HepG2 (cell line): Measurements from ENCODE around the gene CBLN3. TPM values are rescaled to one million over a fixed set of nuclear protein-coding genes. Genes with fewer than 3 reads are reported as not detected.

Experiments used
- CC2D1A ChIP-seq: sonication (generic); formaldehyde crosslinking; IDR thresholded peaks from 2 replicates; pipeline ENCODE4 v1.8.1; 2023; ENCODE audit warnings: mild to moderate bottlenecking, missing genetic modification reagents
- GLI4 ChIP-seq: sonication (generic); formaldehyde crosslinking; IDR thresholded peaks from 2 replicates; pipeline ENCODE4 v1.5.1; 2020; ENCODE audit warnings: missing genetic modification reagents, mild to moderate bottlenecking, moderate library complexity, borderline replicate concordance
- KAT2B ChIP-seq: fragments of 150-350 bp; IDR thresholded peaks from 2 replicates; pipeline ENCODE4 v1.6.1; 2014; ENCODE audit warnings: low read depth, low read length, borderline replicate concordance
- KDM5B ChIP-seq: sonication (generic); formaldehyde crosslinking; IDR thresholded peaks from 2 replicates; pipeline ENCODE4 v1.4.0; 2020; ENCODE audit warnings: missing genetic modification reagents, mild to moderate bottlenecking, borderline replicate concordance
- LCORL ChIP-seq, 2 experiments: fragments of 450-650 bp in 1 of 2; sonication (generic) in 1 of 2; formaldehyde crosslinking in 1 of 2; IDR thresholded peaks; 2 replicates each; pipeline versions ENCODE4 v1.5.0 to v1.6.1; 2017 to 2020; ENCODE audit warnings: antibody characterized with exemption in 1 of 2, missing genetic modification reagents in 1 of 2
- TAF1 ChIP-seq: sonication (generic); formaldehyde crosslinking; IDR thresholded peaks from 2 replicates; pipeline ENCODE4 v1.4.0; 2020; ENCODE audit warnings: missing genetic modification reagents
- TEF ChIP-seq: sonication (generic); formaldehyde crosslinking; IDR thresholded peaks from 2 replicates; pipeline ENCODE4 v1.5.0; 2020; ENCODE audit warnings: missing genetic modification reagents
- ZHX2 ChIP-seq, 2 experiments: sonication (generic) in 1 of 2; formaldehyde crosslinking in 1 of 2; IDR thresholded peaks; 2 replicates each; pipeline versions ENCODE4 v1.6.1 to v1.9.0; 2014 to 2022; ENCODE audit warnings: antibody characterized with exemption in 1 of 2, borderline replicate concordance in 1 of 2, inconsistent platforms in 1 of 2, low read depth in 1 of 2, missing genetic modification reagents in 1 of 2
- ZNF446 ChIP-seq: sonication (generic); formaldehyde crosslinking; IDR thresholded peaks from 2 replicates; pipeline ENCODE4 v1.5.0; 2020; ENCODE audit warnings: mild to moderate bottlenecking, missing genetic modification reagents
- ZNF678 ChIP-seq: sonication (generic); formaldehyde crosslinking; IDR thresholded peaks from 2 replicates; pipeline ENCODE4 v1.4.0; 2020; ENCODE audit warnings: mild to moderate bottlenecking, missing genetic modification reagents
- ZNF724P ChIP-seq: sonication (generic); formaldehyde crosslinking; IDR thresholded peaks from 2 replicates; pipeline ENCODE4 v1.8.0; 2022; ENCODE audit warnings: missing genetic modification reagents, borderline replicate concordance
- ZNF883 ChIP-seq: sonication (generic); formaldehyde crosslinking; IDR thresholded peaks from 2 replicates; pipeline ENCODE4 v1.5.1; 2020; ENCODE audit warnings: mild to moderate bottlenecking, missing genetic modification reagents; ENCODE audit errors: not compliant biosample characterization
- ZXDC ChIP-seq: sonication (generic); formaldehyde crosslinking; IDR thresholded peaks from 2 replicates; pipeline ENCODE4 v1.5.0; 2020; ENCODE audit warnings: mild to moderate bottlenecking, missing genetic modification reagents
- polyA plus RNA-seq, 8 experiments: library from polyadenylated mRNA; depleted of rRNA in 3 of 8; stranded (reverse) in 7 of 8; unstranded in 1 of 8; fragments of >200 nt; fragmentation: Illumina TruSeq in 4 of 8; extraction: Trizol in 4 of 8; gene quantifications; 2 replicates each; pipeline versions ENCODE4 v1.2.1 to v1.2.3, GENCODE V29; 2011 to 2016; ENCODE audit warnings: low read depth in 4 of 8, missing spikeins in 1 of 8, mixed read lengths in 1 of 8; ENCODE audit not compliant: insufficient read depth in 1 of 8
- total RNA-seq, 5 experiments: library from RNA; depleted of rRNA; stranded (reverse); fragments of >200 nt; fragmentation: Illumina TruSeq; extraction: Trizol; gene quantifications; 2 replicates each; pipeline ENCODE4 v1.2.3, GENCODE V29; 2016; ENCODE audit warnings: low read depth in 1 of 5
- TF ChIP-seq, protein P1 (sequence below): sonication (generic); formaldehyde crosslinking; IDR thresholded peaks from 2 replicates; pipeline ENCODE4 v1.4.0; 2020; ENCODE audit warnings: mild to moderate bottlenecking, missing genetic modification reagents
- TF ChIP-seq, protein P2 (sequence below): sonication (generic); formaldehyde crosslinking; IDR thresholded peaks from 2 replicates; pipeline ENCODE4 v1.5.0; 2020; ENCODE audit warnings: mild to moderate bottlenecking, low read depth, missing genetic modification reagents, borderline replicate concordance
- TF ChIP-seq, protein P3 (sequence below): IDR thresholded peaks from 2 replicates; pipeline ENCODE4 v1.6.1; 2018; ENCODE audit warnings: missing genetic modification reagents

CBLN3 gene
- total and polyA plus RNA-seq, 2 of the 13 experiments (the other 11 are each of a cell fraction or from before 2014, with no cell fraction given), result 0.66 to 0.98 TPM

DNA sequence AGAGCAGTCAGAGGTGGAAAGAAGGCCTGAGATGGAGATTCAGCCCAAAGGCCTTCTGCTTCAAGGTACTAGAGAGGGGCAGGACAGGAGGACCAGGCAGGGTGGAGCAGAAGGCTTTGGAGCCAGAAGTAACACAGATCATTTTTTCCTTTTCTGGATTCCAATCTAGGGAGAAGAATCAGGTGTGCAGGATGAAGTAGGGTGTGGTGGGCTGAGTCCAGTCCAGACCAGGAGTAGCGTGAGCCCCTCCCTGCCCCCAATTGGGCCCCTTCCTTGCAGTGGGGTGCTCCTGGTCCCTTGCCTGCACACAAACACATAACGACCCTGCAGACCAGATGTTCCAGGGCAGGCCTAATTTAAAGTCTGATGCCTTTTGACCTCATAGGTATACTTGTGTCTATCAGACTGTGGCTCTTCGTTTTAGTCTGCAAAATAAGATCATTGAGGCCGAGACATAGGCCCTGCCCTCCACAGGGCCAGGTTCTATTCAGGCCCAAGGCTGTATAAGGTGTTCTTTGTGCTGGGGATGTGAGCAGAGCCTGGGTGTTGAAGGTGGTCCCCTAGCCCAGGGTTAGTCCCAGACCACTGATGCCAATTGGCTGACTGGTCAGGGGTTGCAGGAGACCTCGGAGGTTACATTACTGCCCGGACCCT is 31.7 kb downstream of the CBLN3 start (continued):
- TF ChIP-seq ZNF446 (CRISPR knock-in tag) (peak; percentile 57; the same call in 1 of the 2 replicates), LCORL (IDR thresholded peaks at IDR 0.05) (no peak), LCORL (CRISPR knock-in tag; IDR thresholded peaks at IDR 0.05) (no peak), KAT2B (no peak), ZHX2 (IDR thresholded peaks at IDR 0.05; ENCODE audit: low read depth) (0 out of 2 replicates have a peak, but pooled peaks have one; percentile 28), ZHX2 (CRISPR knock-in tag; IDR thresholded peaks at IDR 0.05; ENCODE audit: borderline replicate concordance) (no peak), KDM5B (CRISPR knock-in tag) (0 out of 2 replicates have a peak, but pooled peaks have one; percentile 33), ZNF678 (CRISPR knock-in tag) (no peak), CC2D1A (CRISPR knock-in tag) (0 out of 2 replicates have a peak, but pooled peaks have one; percentile 23), ZNF883 (CRISPR knock-in tag) (peak; percentile 64), TAF1 (CRISPR knock-in tag) (no peak), GLI4 (no peak), ZNF724P (peak; percentile 20; the same call in 1 of the 2 replicates), ZXDC (CRISPR knock-in tag) (0 out of 2 replicates have a peak, but pooled peaks have one; percentile 52), TEF (CRISPR knock-in tag) (no peak)
- TF ChIP-seq, protein P1, sequence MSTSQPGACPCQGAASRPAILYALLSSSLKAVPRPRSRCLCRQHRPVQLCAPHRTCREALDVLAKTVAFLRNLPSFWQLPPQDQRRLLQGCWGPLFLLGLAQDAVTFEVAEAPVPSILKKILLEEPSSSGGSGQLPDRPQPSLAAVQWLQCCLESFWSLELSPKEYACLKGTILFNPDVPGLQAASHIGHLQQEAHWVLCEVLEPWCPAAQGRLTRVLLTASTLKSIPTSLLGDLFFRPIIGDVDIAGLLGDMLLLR (CRISPR knock-in tag), result no peak
- TF ChIP-seq, protein P2, sequence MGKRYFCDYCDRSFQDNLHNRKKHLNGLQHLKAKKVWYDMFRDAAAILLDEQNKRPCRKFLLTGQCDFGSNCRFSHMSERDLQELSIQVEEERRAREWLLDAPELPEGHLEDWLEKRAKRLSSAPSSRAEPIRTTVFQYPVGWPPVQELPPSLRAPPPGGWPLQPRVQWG, result no peak
- TF ChIP-seq, protein P3, sequence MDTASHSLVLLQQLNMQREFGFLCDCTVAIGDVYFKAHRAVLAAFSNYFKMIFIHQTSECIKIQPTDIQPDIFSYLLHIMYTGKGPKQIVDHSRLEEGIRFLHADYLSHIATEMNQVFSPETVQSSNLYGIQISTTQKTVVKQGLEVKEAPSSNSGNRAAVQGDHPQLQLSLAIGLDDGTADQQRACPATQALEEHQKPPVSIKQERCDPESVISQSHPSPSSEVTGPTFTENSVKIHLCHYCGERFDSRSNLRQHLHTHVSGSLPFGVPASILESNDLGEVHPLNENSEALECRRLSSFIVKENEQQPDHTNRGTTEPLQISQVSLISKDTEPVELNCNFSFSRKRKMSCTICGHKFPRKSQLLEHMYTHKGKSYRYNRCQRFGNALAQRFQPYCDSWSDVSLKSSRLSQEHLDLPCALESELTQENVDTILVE (CRISPR knock-in tag), result no peak
